Stimulated activated memory B cell treated with anti-CD40 and anti-IgM and Interleukin-4, amounts not matched to agents 10 μg/mL and 1 μg/mL and 100 μg/mL, for 72 hours (primary cell): ENCODE results near the gene TRIM10.
A peak's percentile ranks its signal among the peaks of the same experiment; 100 is the strongest.
"Not testable (repeated sequence)": the region's sequence is repeated elsewhere in the genome, so short reads cannot be mapped to it uniquely, and the experiment has no call there.

Experiments
- ATAC-seq: fragments of 150-1000 bp; cut with Tn5 transposase; 2 replicates; pipeline ENCODE4 v1.10.0; 2021
- H3K27ac Mint-ChIP-seq: one replicate; pipeline ENCODE4 v1.8.0; 2022; ENCODE audit warnings: mild to moderate bottlenecking, mixed read lengths
- H3K27me3 Mint-ChIP-seq: one replicate; pipeline ENCODE4 v1.8.0; 2022; ENCODE audit warnings: mixed read lengths
- H3K36me3 Mint-ChIP-seq: one replicate; pipeline ENCODE4 v1.8.0; 2022; ENCODE audit warnings: mixed read lengths
- H3K4me1 Mint-ChIP-seq: one replicate; pipeline ENCODE4 v1.8.0; 2022; ENCODE audit warnings: mixed read lengths
- H3K4me3 Mint-ChIP-seq: one replicate; pipeline ENCODE4 v1.8.0; 2022; ENCODE audit warnings: mild to moderate bottlenecking, moderate library complexity, mixed read lengths
- H3K9me3 Mint-ChIP-seq: one replicate; pipeline ENCODE4 v1.8.0; 2022; ENCODE audit warnings: mixed read lengths

The TRIM10 gene

DNA sequence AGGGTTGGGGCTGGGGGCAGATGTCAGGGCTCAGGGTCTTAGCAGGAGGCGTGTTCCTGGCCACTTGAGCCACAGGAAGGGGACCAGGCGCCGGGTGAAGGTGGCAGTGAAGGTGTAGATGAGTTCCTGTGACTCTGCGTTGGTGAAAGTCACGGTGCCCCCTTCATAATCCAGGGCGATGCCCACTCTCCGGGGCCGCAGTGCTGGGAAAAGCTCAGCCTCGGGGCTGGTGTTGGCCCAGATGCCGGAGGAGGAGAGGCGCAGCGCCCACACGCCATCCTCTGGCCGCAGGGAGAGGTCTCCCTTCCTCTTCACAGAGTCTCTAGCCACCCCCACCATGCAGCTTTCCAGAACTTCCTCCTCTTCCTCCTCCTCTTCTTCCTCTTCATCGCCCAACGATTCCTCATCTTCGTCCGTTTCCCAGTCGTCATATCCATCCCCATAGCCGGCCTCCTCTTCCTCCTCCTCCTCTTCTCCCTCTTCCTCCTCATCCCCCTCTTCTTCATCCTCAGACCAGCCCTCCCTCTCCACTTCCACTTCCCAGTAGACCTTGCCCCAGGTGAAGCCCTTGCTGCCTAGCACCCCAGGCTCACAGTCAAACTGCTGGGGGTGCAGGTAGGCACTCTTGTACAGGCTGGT is 25.0 kb upstream of the TRIM10 start:
- Mint-ChIP-seq H3K9me3 (peaks cover 3% of the 10 kb centered on the region), H3K36me3 (peaks cover 62% of the 10 kb centered on the region), H3K27ac (no peak overlapping the region), H3K27me3 (no peaks in the 10 kb centered on the region), H3K4me1 (no peaks in the 10 kb centered on the region), H3K4me3 (no peak overlapping the region)
- ATAC-seq: no peak

DNA sequence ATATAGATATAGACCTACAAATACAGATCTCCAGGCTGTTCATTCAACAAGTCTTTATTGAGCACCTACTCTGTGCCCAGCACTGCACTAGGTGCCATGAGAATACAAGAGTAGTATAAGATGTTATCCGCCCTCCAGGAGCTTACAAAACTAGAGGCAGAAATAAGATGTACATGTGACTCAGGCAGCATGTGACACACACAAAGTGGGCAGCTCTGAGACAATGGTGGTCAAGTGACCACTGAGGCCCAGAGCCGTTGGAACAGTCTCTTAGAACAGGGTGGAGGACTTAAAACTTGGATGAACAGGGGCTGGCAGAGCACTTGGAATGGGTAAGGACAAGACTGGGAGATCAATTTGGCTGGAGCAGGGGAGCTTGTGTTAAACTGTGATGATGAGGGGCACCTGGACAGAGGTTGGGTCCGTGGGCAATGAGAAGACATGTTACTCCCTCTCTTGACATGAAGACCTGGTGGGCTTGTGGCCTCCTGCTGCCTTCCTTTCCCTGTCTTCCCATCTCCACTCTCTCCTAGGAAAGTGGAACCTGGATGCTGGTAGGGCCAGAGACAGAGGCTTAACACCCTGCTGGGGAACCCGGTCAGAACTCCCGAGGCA is 23.5 kb upstream of the TRIM10 start:
- Mint-ChIP-seq H3K27me3 (peaks cover 3% of the 10 kb centered on the region), H3K4me3 (no peak overlapping the region), H3K36me3 (peaks cover 50% of the 10 kb centered on the region), H3K4me1 (no peaks in the 10 kb centered on the region), H3K27ac (peak overlapping the region; percentile 26), H3K9me3 (peaks cover 3% of the 10 kb centered on the region)
- ATAC-seq: no peak

DNA sequence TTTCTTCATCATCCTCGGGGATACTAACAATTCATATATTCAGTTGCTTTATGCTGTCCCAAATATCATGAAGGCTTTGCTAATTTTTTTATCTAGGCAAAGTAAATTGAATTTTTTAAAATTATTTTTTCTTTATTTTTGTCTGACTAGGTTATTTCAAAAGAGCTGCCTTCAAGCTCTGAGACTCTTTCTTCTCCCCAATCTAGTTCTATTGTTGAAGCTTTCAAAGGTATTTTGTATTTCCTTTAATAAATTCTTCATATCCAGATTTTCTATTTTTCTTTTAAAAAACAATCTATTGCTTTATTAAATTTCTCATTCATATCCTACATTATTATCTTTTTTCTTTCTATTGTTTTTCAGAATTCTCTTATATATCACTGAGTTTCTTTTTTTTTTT is 19.1 kb upstream of the TRIM10 start:
- Mint-ChIP-seq H3K4me3 (no peak overlapping the region), H3K9me3 (peaks cover 7% of the 10 kb centered on the region), H3K4me1 (no peaks in the 10 kb centered on the region), H3K27me3 (peaks cover 42% of the 10 kb centered on the region), H3K36me3 (peaks cover 19% of the 10 kb centered on the region), H3K27ac (no peak overlapping the region)
- ATAC-seq: no peak

DNA sequence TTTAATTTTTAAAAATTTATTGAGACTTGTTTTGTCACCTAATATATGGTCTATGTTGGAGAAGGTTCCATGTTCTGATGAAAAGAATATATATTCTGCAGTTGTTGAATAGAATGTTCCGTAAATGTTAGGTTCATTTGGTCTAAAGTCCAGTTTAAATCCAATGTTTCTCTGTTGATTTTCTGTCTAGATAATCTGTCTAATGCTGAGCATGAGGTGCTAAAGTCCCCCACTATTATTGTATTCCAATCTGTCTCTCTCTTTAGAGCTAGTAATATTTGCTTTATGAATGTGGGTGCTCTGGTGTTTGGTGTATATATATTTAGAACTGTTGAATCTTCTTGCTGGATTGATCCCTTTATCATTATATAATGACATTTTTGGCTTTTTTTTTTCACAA is 17.8 kb upstream of the TRIM10 start:
- Mint-ChIP-seq H3K27me3 (peaks cover 47% of the 10 kb centered on the region), H3K27ac (no peak overlapping the region), H3K36me3 (peaks cover 6% of the 10 kb centered on the region), H3K4me3 (no peak overlapping the region), H3K4me1 (no peaks in the 10 kb centered on the region), H3K9me3 (peaks cover 7% of the 10 kb centered on the region)
- no peak for ATAC-seq

DNA sequence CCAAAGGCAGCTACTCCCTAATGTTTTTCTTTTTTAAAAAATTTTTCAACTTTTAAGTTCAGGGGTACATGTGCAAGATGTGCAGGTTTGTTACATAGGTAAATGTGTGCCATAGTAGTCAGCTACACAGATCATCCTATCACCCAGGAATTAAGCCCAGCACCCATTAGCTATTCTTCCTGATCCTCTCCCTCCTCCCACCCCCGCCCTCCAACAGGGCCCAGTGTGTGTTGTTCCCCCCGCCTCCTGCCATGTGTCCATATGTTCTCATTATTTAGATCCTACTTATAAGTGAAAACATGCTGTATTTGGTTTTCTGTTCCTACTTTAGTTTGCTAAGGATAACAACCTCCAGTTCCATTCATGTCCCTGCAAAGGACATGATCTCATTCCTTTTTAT is 14.8 kb upstream of the TRIM10 start:
- H3K27ac Mint-ChIP-seq: no peak overlapping the region
- peaks cover 4% of the 10 kb centered on the region for H3K9me3 Mint-ChIP-seq
- no peak for ATAC-seq
- peaks cover 6% of the 10 kb centered on the region for H3K4me1 Mint-ChIP-seq
- peaks cover 76% of the 10 kb centered on the region for H3K27me3 Mint-ChIP-seq
- peaks cover 6% of the 10 kb centered on the region for H3K36me3 Mint-ChIP-seq
- no peak overlapping the region for H3K4me3 Mint-ChIP-seq

DNA sequence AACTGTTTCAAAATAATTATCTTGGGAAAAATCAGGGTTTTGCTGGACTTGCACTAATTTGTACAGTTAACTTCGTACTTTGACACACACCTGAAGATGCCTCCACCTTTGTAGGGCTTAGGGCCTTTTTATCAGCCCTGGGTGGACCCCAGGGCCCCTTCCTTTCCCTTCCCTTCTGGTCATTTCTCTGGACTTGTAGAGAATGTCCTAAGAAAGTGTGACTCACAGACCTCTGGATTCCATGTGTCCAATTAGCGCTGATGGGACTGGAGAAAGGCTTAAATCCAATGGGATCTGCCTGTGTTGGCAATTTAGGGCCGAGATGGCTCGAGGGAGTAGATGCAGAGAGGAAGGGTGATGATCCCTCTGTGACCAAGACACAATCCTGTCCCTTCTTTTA is 11.7 kb upstream of the TRIM10 start:
- no peaks in the 10 kb centered on the region for H3K36me3 Mint-ChIP-seq
- H3K9me3 Mint-ChIP-seq: no peaks in the 10 kb centered on the region
- H3K27me3 Mint-ChIP-seq: peaks cover 85% of the 10 kb centered on the region
- H3K4me1 Mint-ChIP-seq: peaks cover 13% of the 10 kb centered on the region
- no peak overlapping the region for H3K27ac Mint-ChIP-seq
- no peak overlapping the region for H3K4me3 Mint-ChIP-seq
- ATAC-seq: no peak

DNA sequence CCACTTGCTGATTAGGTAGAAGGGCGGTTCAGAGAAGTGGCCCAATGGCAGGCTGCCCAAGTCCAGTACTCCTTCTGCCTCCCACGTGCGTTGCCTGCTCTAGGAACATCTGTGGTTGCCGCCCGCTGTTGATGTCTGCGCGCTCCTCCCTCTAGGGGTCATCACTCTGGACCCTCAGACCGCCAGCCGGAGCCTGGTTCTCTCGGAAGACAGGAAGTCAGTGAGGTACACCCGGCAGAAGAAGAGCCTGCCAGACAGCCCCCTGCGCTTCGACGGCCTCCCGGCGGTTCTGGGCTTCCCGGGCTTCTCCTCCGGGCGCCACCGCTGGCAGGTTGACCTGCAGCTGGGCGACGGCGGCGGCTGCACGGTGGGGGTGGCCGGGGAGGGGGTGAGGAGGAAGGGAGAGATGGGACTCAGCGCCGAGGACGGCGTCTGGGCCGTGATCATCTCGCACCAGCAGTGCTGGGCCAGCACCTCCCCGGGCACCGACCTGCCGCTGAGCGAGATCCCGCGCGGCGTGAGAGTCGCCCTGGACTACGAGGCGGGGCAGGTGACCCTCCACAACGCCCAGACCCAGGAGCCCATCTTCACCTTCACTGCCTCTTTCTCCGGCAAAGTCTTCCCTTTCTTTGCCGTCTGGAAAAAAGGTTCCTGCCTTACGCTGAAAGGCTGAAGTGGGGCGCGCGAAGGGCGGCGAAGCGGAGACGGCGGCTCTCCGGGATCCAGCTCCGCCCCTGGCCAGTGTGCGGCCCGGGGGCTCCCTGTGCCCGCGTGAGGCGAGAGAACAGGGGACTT is 10.9 kb upstream of the TRIM10 start:
- Mint-ChIP-seq H3K27ac (no peak overlapping the region), H3K27me3 (peaks cover 82% of the 10 kb centered on the region), H3K36me3 (no peaks in the 10 kb centered on the region), H3K4me3 (peak overlapping the region; percentile 51), H3K4me1 (peaks cover 13% of the 10 kb centered on the region), H3K9me3 (no peaks in the 10 kb centered on the region)
- ATAC-seq: peak; percentile 36

DNA sequence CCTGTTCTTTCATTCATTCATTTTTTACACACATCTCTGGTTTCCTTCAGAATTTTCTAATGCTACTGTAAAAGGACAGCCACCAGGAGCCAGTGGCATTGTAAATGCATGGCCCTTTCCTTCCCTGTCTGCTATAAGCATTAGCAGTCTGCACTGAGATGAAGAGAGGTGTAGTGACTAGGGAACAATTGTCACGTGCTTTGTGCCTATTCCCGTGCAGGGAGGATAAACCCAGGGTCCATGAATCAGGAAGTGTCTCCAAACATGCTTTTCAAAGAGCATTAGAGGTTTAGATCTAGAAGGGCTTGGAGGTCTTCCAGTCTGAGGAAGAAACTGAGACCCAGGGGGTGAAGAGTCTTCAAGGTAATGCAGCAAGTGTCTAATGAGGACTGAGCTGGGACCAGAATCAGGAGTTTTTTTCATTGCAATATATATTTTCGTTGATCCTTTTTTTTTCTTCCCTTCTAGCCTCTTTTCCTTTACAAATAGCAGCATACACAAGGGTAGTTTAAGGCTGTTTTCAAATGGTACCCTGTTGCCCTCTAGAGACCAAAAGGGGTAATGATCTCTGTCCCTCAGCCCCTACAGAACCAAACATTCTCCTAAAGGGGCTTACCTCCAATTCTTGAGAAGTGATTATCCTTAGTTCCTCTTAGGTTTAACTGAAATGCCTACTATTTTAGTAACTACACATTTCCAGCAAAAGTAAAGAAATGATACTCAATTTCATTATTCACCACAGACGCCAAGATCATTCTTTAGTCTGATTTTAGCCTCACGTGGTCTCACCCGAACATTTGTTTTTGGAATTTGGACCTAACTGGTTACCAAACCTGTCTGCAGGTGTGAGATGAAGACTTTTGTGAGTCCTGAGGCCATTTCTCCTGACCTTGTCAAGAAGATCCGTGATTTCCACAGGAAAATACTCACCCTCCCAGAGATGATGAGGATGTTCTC is 8.9 kb upstream of the TRIM10 start:
- H3K4me1 Mint-ChIP-seq: peaks cover 13% of the 10 kb centered on the region
- H3K27ac Mint-ChIP-seq: no peak overlapping the region
- peaks cover 81% of the 10 kb centered on the region for H3K27me3 Mint-ChIP-seq
- no peaks in the 10 kb centered on the region for H3K9me3 Mint-ChIP-seq
- peak; percentile 60 for ATAC-seq
- no peaks in the 10 kb centered on the region for H3K36me3 Mint-ChIP-seq
- no peak overlapping the region for H3K4me3 Mint-ChIP-seq

DNA sequence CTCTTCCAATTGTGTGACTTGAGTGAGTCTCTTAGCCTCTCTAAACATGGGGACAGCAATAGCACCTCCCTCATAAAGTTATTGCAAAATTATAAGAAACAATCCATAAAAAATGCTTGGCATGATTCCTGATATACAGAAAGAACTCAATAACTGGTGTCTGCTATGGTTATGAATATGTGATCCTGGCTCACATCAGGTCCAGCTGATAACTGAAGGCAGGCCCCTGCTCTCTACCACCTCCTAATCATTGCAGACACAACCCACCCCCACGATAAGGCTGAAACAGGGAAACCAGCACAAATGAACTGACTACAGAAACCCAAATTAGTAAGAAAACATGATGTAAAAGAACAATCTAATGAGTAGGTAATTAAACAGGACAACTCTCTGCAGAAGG is 7.7 kb upstream of the TRIM10 start:
- H3K4me3 Mint-ChIP-seq: no peak overlapping the region
- H3K9me3 Mint-ChIP-seq: no peaks in the 10 kb centered on the region
- peaks cover 13% of the 10 kb centered on the region for H3K4me1 Mint-ChIP-seq
- H3K27me3 Mint-ChIP-seq: peaks cover 89% of the 10 kb centered on the region
- H3K36me3 Mint-ChIP-seq: no peaks in the 10 kb centered on the region
- no peak for ATAC-seq
- no peak overlapping the region for H3K27ac Mint-ChIP-seq

DNA sequence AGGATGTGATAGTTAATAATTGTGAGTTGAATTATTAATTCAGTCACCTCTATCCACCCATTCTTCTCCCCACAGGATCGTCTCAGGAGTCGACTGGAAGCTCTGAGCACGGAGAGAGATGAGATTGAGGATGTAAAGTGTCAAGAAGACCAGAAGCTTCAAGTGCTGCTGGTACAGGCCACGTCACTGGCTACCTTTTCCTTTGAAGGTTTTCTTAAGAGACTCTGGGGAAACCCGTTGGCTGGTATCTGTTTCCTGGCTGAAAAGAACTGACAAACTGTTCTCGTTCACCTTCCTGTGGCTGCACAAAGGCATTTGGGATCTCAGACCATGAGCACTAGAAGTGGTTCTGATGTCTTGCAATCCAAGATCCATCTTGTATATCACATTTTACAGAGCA is 6.1 kb upstream of the TRIM10 start:
- peaks cover 81% of the 10 kb centered on the region for H3K27me3 Mint-ChIP-seq
- ATAC-seq: no peak
- H3K4me1 Mint-ChIP-seq: peaks cover 13% of the 10 kb centered on the region
- H3K27ac Mint-ChIP-seq: no peak overlapping the region
- H3K4me3 Mint-ChIP-seq: no peak overlapping the region
- no peaks in the 10 kb centered on the region for H3K9me3 Mint-ChIP-seq
- H3K36me3 Mint-ChIP-seq: no peaks in the 10 kb centered on the region

DNA sequence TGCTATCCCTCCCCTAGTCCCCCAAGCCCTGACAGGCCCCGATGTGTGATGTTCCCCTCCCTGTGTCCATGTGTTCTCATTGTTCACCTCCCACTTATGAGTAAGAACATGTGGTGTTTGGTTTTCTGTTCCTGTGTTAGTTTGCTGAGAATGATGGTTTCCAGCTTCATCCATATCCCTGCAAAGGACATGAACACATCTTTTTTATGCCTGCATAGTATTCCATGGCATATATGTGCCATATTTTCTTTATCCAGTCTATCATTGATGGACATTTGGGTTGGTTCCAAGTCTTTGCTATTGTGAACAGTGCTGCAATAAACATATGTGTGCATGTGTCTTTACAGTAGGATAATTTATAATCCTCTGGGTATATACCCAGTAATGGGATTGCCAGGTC is 4.2 kb upstream of the TRIM10 start:
- H3K4me3 Mint-ChIP-seq, H3K27ac Mint-ChIP-seq, H3K9me3 Mint-ChIP-seq, H3K36me3 Mint-ChIP-seq, ATAC-seq, H3K4me1 Mint-ChIP-seq: not testable (repeated sequence)
- peaks cover 63% of the 10 kb centered on the region for H3K27me3 Mint-ChIP-seq

DNA sequence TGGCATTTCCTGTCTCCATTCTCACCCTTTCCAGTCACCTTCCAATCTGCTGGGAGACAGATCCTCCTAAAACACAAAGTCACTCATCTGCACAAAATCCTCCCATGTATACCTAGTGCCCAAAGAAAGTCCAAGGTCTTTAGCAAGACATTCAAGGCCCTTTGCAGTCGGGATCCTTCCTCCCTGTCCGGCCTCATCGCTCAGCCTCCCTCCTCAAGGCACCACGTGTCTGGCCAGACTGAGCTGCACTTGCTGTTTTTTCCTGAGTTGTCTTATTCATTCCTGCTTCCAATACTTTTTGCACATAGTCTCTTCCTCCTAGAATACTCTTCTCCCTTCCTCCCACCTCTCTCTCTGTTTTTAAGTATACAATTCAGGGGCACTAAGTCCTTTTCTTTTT is 3.7 kb upstream of the TRIM10 start:
- Mint-ChIP-seq H3K36me3 (no peaks in the 10 kb centered on the region), H3K9me3 (no peaks in the 10 kb centered on the region), H3K27ac (no peak overlapping the region), H3K4me1 (no peaks in the 10 kb centered on the region), H3K27me3 (peaks cover 57% of the 10 kb centered on the region), H3K4me3 (no peak overlapping the region)
- no peak for ATAC-seq

DNA sequence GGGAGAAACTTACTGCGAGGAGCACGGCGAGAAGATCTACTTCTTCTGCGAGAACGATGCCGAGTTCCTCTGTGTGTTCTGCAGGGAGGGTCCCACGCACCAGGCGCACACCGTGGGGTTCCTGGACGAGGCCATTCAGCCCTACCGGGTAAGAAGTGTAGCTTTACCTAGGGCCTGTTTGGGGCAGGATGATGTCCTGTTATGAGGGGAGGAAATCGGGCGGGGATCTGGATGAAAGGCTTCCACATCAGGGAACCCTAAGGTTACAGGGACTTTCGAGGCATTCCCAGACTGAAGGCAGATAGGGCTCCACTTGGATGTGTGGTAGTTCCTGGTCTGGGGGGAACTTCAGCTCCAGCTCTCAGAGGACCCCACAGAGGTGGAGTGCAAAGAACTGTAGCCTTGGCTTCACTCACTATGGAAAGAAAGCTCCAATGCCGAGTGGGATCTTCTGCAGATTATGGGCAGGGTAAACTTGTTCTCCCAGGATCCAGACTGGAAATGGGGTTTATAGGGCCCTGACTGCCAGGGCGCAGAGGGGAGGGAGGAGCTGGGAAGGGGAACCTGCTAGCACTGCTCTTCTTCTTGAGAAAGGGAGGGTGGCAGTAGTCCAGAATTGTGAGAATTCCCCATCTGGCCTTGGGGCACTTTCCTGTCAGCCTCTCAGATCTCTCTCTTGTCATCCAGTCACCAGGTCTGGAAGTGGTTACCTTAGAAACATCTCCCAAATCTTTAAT is 3.1 kb upstream of the TRIM10 start:
- Mint-ChIP-seq H3K36me3 (no peaks in the 10 kb centered on the region), H3K4me3 (no peak overlapping the region), H3K27ac (no peak overlapping the region), H3K4me1 (no peaks in the 10 kb centered on the region), H3K27me3 (peaks cover 51% of the 10 kb centered on the region), H3K9me3 (no peaks in the 10 kb centered on the region)
- no peak for ATAC-seq

DNA sequence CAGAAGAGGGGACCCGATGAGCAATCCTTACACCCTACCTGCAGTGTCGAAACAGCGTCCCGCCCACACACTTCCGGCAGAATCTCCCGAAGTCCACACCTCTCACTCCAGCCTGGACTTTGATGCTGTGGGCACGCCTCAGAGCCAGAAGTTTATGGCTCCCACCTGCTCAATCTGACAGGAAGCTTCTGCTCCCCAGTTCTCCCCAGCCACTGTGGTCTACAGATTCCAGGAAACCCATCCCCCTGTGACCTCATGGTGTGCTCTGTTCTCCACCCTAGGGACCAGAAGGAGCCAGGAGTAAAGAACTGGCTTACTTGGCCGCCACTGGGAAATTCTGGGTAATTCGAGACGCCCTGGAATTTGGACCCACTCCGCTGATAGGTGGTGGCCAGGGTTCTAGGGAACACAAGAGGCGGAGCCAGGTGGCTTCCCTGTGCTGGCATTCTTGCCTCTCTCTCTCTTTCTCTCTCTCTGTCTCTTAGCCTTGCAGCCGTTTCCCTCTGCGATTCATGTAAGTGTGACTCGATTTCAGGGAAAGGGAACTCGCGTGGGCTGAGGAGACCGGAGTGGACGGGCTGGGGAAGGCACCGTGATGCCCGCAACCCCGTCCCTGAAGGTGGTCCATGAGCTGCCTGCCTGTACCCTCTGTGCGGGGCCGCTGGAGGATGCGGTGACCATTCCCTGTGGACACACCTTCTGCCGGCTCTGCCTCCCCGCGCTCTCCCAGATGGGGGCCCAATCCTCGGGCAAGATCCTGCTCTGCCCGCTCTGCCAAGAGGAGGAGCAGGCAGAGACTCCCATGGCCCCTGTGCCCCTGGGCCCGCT is 2.3 kb upstream of the TRIM10 start, which contains the start of gene TRIM15:
TRIM15 (plus strand) TSS at position 457 of the 828 bp plus-strand sequence; CDS start at position 596, 139 bp downstream.
- Mint-ChIP-seq H3K4me3 (no peak within 1 kb of the TSS), H3K9me3 (no peaks in the 10 kb centered on the region), H3K27me3 (peaks cover 43% of the 10 kb centered on the region), H3K4me1 (peaks cover 6% of the 10 kb centered on the region), H3K36me3 (no peaks in the 10 kb centered on the region), H3K27ac (no peak within 1 kb of the TSS)
- ATAC-seq: no peak
